Measurements from ENCODE around the gene BTF3L4.

DNA sequence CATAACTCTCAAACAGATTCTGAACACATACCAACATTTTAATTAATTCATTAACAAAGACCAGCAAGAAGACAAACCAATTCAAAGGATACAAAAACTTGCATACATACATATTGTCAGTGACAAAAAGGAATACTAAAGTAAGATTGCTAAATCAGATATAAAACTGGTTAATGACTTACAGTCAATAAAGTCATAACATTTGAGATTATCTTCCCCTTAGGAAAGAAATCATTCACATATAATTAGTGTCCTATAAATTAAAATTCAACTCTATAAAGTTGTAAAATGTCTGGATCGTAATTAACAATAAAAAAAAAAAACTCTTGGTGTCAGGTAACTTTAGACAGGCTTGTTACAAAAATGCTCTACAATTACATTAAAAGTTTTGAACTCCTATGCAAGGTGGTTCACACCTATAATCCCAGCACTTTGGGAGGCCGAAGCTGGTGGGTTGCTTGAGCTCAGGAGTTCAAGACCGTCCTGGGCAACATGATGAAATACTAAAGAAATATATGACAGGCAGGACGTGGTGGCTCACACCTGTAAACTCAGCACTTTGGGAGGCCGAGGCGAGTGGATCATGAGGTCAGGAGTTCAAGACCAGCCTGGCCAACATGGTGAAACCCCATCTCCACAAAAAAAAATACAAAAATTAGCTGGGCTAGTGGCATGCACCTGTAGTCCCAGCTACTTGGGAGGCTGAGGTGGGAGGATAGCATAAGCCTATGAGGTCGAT is 47.9 kb upstream of the BTF3L4 start:
- no peak for TF ChIP-seq EZH2 (IDR thresholded peaks at IDR 0.05; ENCODE audit: low read depth)
- TF ChIP-seq, protein P1, sequence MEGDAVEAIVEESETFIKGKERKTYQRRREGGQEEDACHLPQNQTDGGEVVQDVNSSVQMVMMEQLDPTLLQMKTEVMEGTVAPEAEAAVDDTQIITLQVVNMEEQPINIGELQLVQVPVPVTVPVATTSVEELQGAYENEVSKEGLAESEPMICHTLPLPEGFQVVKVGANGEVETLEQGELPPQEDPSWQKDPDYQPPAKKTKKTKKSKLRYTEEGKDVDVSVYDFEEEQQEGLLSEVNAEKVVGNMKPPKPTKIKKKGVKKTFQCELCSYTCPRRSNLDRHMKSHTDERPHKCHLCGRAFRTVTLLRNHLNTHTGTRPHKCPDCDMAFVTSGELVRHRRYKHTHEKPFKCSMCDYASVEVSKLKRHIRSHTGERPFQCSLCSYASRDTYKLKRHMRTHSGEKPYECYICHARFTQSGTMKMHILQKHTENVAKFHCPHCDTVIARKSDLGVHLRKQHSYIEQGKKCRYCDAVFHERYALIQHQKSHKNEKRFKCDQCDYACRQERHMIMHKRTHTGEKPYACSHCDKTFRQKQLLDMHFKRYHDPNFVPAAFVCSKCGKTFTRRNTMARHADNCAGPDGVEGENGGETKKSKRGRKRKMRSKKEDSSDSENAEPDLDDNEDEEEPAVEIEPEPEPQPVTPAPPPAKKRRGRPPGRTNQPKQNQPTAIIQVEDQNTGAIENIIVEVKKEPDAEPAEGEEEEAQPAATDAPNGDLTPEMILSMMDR (conservative IDR thresholded peaks at IDR 0.05): no peak

Data from PC-9 (cell line).